Measurements from ENCODE around the gene DNAJA2. TPM values are rescaled to one million over a fixed set of nuclear protein-coding genes. Genes with fewer than 3 reads are reported as not detected.
A peak's percentile ranks its signal among the peaks of the same experiment; 100 is the strongest.

DNAJA2 gene
- total RNA-seq, 2 donors from 2014 or later: 61.0 to 63.9 TPM

DNA sequence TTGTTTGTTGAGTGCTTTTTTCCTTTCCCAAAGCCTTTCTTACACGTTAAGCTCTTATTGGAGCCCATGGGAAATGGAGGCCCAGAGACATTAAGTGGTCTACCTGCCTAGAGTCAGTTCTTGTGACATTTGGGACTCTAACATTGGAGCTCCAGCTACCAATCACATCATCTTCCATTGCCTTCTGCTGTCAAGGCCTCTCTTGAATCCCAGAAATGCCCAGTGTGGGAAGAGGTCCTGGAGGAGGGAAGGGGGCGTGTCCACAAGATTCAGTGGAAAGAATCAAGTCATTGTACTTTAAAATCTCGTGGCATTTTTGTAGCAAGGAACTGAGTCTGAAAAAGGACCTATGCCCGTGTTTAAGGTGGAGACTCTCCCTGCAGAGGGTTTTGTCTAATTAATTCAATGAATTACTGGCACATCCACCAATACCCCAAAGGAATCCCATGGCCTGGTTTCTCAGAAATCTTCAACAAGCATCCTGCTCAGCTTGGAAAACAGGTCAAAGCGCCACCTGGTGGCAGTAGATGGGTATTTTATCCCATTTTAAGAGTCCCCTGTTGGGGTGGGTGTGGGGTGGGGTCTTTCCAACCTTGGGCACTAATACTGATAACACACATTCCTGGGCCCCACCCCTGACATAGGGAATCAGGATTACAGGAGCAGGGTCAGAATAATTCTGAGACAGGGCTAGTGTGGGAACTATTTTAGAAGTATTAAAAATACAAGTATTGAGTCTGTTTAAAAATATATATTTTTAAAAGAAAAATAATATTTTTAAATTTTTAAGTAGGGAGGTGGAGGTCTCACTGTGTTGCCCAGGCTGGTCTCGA lies 64.7 kb downstream of the DNAJA2 start:
- DNase-seq: peak in 1 of 2 donors; percentile 56

GRCh38 chr16:46907061-46907774 lies 66.3 kb downstream of the DNAJA2 start:
- no peak for ATAC-seq
- no peak for DNase-seq
- intact Hi-C loops (cut with DNase I, micrococcal nuclease): loop anchor here (2.0 to 10.0 kb wide), 2 partner anchors 52 kb away; no protein-coding TSS in a partner anchor

More for the DNA sequence above, 64.7 kb downstream of the DNAJA2 start:
- ATAC-seq: peak; percentile 52
- intact Hi-C loops (cut with DNase I, micrococcal nuclease): loop anchor here in 1 of 2 donors (10.0 kb wide), 1 partner anchor 54 kb away; no protein-coding TSS in a partner anchor

DNA sequence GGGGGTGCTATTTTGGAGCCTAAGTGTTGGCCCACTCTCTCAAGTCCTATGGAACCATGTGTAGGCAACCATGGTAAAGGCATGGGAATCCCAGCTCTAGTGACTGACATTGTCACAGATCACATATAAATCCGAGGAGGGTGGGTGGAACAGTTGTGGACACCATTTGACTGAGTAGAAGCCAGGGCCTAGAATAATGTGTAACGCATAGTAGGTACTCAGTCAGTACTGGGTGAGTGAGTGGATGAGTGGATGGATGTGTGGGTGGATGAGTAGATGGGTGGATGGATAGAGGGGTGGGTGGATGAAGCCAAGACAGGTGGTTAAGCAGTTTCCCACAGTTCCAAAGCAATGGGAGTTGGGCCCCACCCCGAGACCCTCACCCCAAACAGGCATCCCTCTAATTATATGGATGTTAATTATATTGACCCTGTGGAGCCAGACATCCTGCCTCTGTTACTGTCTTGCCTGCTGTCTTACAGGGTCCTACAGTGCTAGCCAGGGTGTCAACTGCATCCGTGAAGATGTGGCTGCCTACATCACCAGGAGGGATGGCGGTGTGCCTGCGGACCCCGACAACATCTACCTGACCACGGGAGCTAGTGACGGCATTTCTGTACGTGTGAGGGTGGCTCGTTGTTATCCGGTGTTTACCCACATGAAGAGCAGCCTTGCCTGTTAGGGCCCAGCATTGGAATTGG lies 67.0 kb downstream of the DNAJA2 start:
- intact Hi-C loops (cut with DNase I, micrococcal nuclease): loop anchor here (2.0 to 10.0 kb wide), 2 partner anchors 52 kb away; no protein-coding TSS in a partner anchor

More for the DNA sequence above, 67.0 kb downstream of the DNAJA2 start:
- DNase-seq: no peak
- ATAC-seq: no peak

Other genes starting within 250 kb of the DNAJA2 start
- under 1 TPM in 1 of 2 donors, not detected in 1; 0.11 TPM for gene MYLK3, start 225.3 kb downstream of the DNAJA2 start, total RNA-seq
- 1 to 10 TPM; 6.1 to 7.6 TPM for gene C16orf87, start 142.5 kb downstream of the DNAJA2 start, total RNA-seq
- gene GPT2, start 89.3 kb downstream of the DNAJA2 start, total RNA-seq: 10 to 100 TPM; 26.8 to 32.1 TPM
- gene NETO2, start 170.3 kb upstream of the DNAJA2 start, total RNA-seq: 10 to 100 TPM in 1 of 2 donors, 1 to 10 TPM in 1; 3.0 to 28.0 TPM

Measured in left colon (tissue), 2 donors.